H1 (cell line): Measurements from ENCODE around the gene AHDC1. TPM values are rescaled to one million over a fixed set of nuclear protein-coding genes. Genes with fewer than 3 reads are reported as not detected.
A peak's percentile ranks its signal among the peaks of the same experiment; 100 is the strongest.

Source experiments
- CTCF ChIA-PET: fragments of 300-600 bp; sonication (Branson Sonifier 250); formaldehyde crosslinking; loops from one replicate; lab custom pipeline; 2021; ENCODE audit not compliant: partially characterized antibody; lab: Charles Lee
- POLR2A ChIA-PET: fragments of 300-600 bp; sonication (Branson Sonifier 250); formaldehyde crosslinking; loops from one replicate; lab custom pipeline; 2021; ENCODE audit warnings: inconsistent platforms; ENCODE audit not compliant: partially characterized antibody; lab: Charles Lee
- DNase-seq, 2 experiments: peaks; one replicate each; pipeline versions ENCODE4 v3.0.0 to v3.0.0-alpha.2; 2010 to 2022; ENCODE audit warnings: low spot score in 2 of 2, low read depth in 1 of 2, mixed read lengths in 1 of 2
- FAIRE-seq: peaks from 2 replicates; lab custom pipeline; 2011; peaks lifted over from hg19 to GRCh38; lab: Jason Lieb, UNC
- H2AFZ ChIP-seq: 2 replicates; pipeline ENCODE4 v1.8.1; 2012; ENCODE audit warnings: low read length, inconsistent platforms
- H2AK5ac ChIP-seq: 2 replicates; pipeline ENCODE4 v1.6.1; 2013; ENCODE audit warnings: low read depth, low read length
- H2BK120ac ChIP-seq: replicated peaks from 2 replicates; pipeline ENCODE3; 2013; ENCODE audit warnings: low read depth, low read length, inconsistent platforms
- H2BK12ac ChIP-seq: 2 replicates; pipeline ENCODE4 v1.6.1; 2013; ENCODE audit warnings: low read depth, low read length
- H2BK15ac ChIP-seq: 2 replicates; pipeline ENCODE4 v1.6.1; 2013; ENCODE audit warnings: low read length
- H2BK20ac ChIP-seq: 2 replicates; pipeline ENCODE4 v1.6.1; 2013; ENCODE audit warnings: low read length
- H2BK5ac ChIP-seq: 2 replicates; pipeline ENCODE4 v1.6.1; 2013; ENCODE audit warnings: low read depth, low read length
- H3K14ac ChIP-seq: 2 replicates; pipeline ENCODE4 v1.6.1; 2013; ENCODE audit warnings: inconsistent platforms; ENCODE audit not compliant: insufficient read length
- H3K18ac ChIP-seq: 2 replicates; pipeline ENCODE4 v1.6.1; 2013; ENCODE audit warnings: low read length; ENCODE audit errors: extremely low read depth
- H3K23ac ChIP-seq: 2 replicates; pipeline ENCODE4 v1.6.1; 2013; ENCODE audit warnings: inconsistent platforms; ENCODE audit not compliant: insufficient read length
- H3K23me2 ChIP-seq: 2 replicates; pipeline ENCODE4 v1.6.1; 2013; ENCODE audit warnings: low read depth, low read length
- H3K27ac ChIP-seq: 2 replicates; pipeline ENCODE4 v1.6.1; 2011; ENCODE audit warnings: low read depth, low read length, inconsistent platforms
- H3K27me3 ChIP-seq, 4 experiments: replicated peaks in 1 of 4; 1 replicate in 1 of 4; 2 replicates in 3 of 4; pipeline versions ENCODE4 v1.6.1 to v1.8.1; 2011 to 2013; ENCODE audit warnings: low read length in 3 of 4, mild to moderate bottlenecking in 3 of 4, inconsistent platforms in 2 of 4, mixed read lengths in 2 of 4, moderate library complexity in 1 of 4; ENCODE audit not compliant: control insufficient read depth in 3 of 4, insufficient read depth in 3 of 4; ENCODE audit errors: extremely low read depth in 1 of 4
- H3K36me3 ChIP-seq, 4 experiments: 2 replicates each; pipeline versions ENCODE4 v1.6.1 to v1.8.1; 2011 to 2013; ENCODE audit warnings: mild to moderate bottlenecking in 4 of 4, low read length in 3 of 4, moderate library complexity in 2 of 4, control low read depth in 1 of 4, inconsistent platforms in 1 of 4; ENCODE audit not compliant: insufficient read depth in 4 of 4, control insufficient read depth in 2 of 4
- H3K4ac ChIP-seq: replicated peaks from 2 replicates; pipeline ENCODE3; 2013; ENCODE audit warnings: low read length, low read depth, mixed read lengths, inconsistent platforms; ENCODE audit not compliant: insufficient read length
- H3K4me1 ChIP-seq, 4 experiments: replicated peaks in 1 of 4; 1 replicate in 1 of 4; 2 replicates in 3 of 4; pipeline versions ENCODE4 v1.6.1 to v1.8.1; 2011 to 2013; ENCODE audit warnings: low read length in 3 of 4, inconsistent platforms in 2 of 4, mixed read lengths in 1 of 4; ENCODE audit not compliant: insufficient read depth in 4 of 4, control insufficient read depth in 3 of 4
- H3K4me2 ChIP-seq, 2 experiments: 2 replicates each; pipeline versions ENCODE4 v1.6.1 to v1.8.1; 2011 to 2013; ENCODE audit warnings: low read depth in 2 of 2, low read length in 2 of 2, control low read depth in 1 of 2, inconsistent platforms in 1 of 2, mild to moderate bottlenecking in 1 of 2; ENCODE audit not compliant: insufficient read depth in 1 of 2
- H3K4me3 ChIP-seq, 4 experiments: fragments of 200-600, 300-600 bp in 1 of 4; sonication (generic), shearing (Covaris generic), sonication (Bioruptor Twin) in 1 of 4; 2 replicates each; pipeline versions ENCODE4 v1.5.1 to v1.8.1; 2011 to 2016; ENCODE audit warnings: low read length in 4 of 4, low read depth in 3 of 4, control low read depth in 2 of 4, inconsistent platforms in 2 of 4, mild to moderate bottlenecking in 2 of 4, mixed read lengths in 1 of 4, moderate library complexity in 1 of 4; ENCODE audit not compliant: insufficient read depth in 2 of 4; ENCODE audit errors: extremely low read depth in 1 of 4
- H3K56ac ChIP-seq: replicated peaks from 2 replicates; pipeline ENCODE3; 2013; ENCODE audit warnings: low read depth, mild to moderate bottlenecking, mixed read lengths, low read length, inconsistent platforms; ENCODE audit not compliant: insufficient read length
- H3K79me1 ChIP-seq: 2 replicates; pipeline ENCODE4 v1.6.1; 2013; ENCODE audit warnings: low read depth, low read length, control low read depth
- H3K79me2 ChIP-seq, 2 experiments: 2 replicates each; pipeline versions ENCODE4 v1.6.1 to v1.8.1; 2012 to 2013; ENCODE audit warnings: low read length in 2 of 2, mild to moderate bottlenecking in 2 of 2, inconsistent platforms in 1 of 2; ENCODE audit not compliant: insufficient read depth in 2 of 2, control insufficient read depth in 1 of 2
- H3K9ac ChIP-seq, 4 experiments: replicated peaks in 1 of 4; 1 replicate in 1 of 4; 2 replicates in 3 of 4; pipeline versions ENCODE4 v1.6.1 to v1.8.1; 2011 to 2013; ENCODE audit warnings: low read depth in 3 of 4, low read length in 3 of 4, control low read depth in 2 of 4, mild to moderate bottlenecking in 2 of 4, moderate library complexity in 2 of 4, inconsistent platforms in 1 of 4; ENCODE audit errors: extremely low read depth in 1 of 4
- H3K9me3 ChIP-seq, 2 experiments: 2 replicates each; pipeline versions ENCODE4 v1.6.1 to v1.8.1; 2012 to 2013; ENCODE audit warnings: mild to moderate bottlenecking in 2 of 2, moderate library complexity in 2 of 2, control low read depth in 1 of 2, inconsistent platforms in 1 of 2, low read depth in 1 of 2, low read length in 1 of 2, mixed read lengths in 1 of 2; ENCODE audit not compliant: insufficient read depth in 2 of 2
- H4K20me1 ChIP-seq, 2 experiments: replicated peaks in 1 of 2; 2 replicates each; pipeline versions ENCODE3 to v1.8.1; 2011 to 2013; ENCODE audit warnings: inconsistent platforms in 2 of 2, low read length in 2 of 2, mild to moderate bottlenecking in 1 of 2; ENCODE audit not compliant: insufficient read depth in 2 of 2, control insufficient read depth in 1 of 2
- H4K5ac ChIP-seq: 2 replicates; pipeline ENCODE4 v1.6.1; 2013; ENCODE audit warnings: low read length, low read depth, mixed read lengths, inconsistent platforms; ENCODE audit not compliant: insufficient read length
- H4K8ac ChIP-seq: 2 replicates; pipeline ENCODE4 v1.8.0; 2013; ENCODE audit warnings: mild to moderate bottlenecking, moderate library complexity, low read length, inconsistent platforms; ENCODE audit not compliant: insufficient read depth; ENCODE audit errors: extremely low read depth
- H4K91ac ChIP-seq: replicated peaks from 2 replicates; pipeline ENCODE3; 2013; ENCODE audit warnings: low read length, mixed read lengths, inconsistent platforms; ENCODE audit not compliant: insufficient read length
- ASH2L ChIP-seq: fragments of 200-600, 300-600 bp; sonication (generic); IDR thresholded peaks from one replicate; pipeline ENCODE4 v1.7.1; 2017; ENCODE audit warnings: low read length
- SUZ12 ChIP-seq: fragments of 200-600 bp; sonication (generic); IDR thresholded peaks from 2 replicates; pipeline ENCODE4 v1.6.1; 2012; ENCODE audit warnings: mild to moderate bottlenecking, inconsistent platforms, low read length, moderate library complexity, mixed read lengths
- TEAD4 ChIP-seq: IDR thresholded peaks from 2 replicates; pipeline ENCODE4 v1.6.1; 2012; ENCODE audit warnings: low read depth, low read length, inconsistent platforms, mixed read lengths
- USF2 ChIP-seq: IDR thresholded peaks from 2 replicates; pipeline ENCODE4 v1.6.1; 2011; ENCODE audit warnings: low read length, improper control_type of control experiment
- WGBS, 2 experiments: shearing (Covaris generic) in 1 of 2; methylation state at CpG; one replicate each; pipeline versions ENCODE4 v1.1.6 to v1.1.7; 2013 to 2015; ENCODE audit warnings: low lambda C conversion rate in 2 of 2, mixed read lengths in 2 of 2, inconsistent platforms in 1 of 2, low coverage in 1 of 2, missing lambda C conversion rate in 1 of 2; ENCODE audit not compliant: insufficient replicate concordance in 2 of 2, insufficient coverage in 1 of 2, insufficient read length in 1 of 2; ENCODE audit errors: extremely low coverage in 1 of 2, missing lambda C conversion rate in 1 of 2; 5-methylcytosine and 5-hydroxymethylcytosine counted together
- polyA plus RNA-seq, 7 experiments: library from polyadenylated mRNA; depleted of rRNA in 3 of 7; stranded (reverse) in 5 of 7; unstranded in 2 of 7; fragments of >200 nt in 5 of 7; fragments of 200-250 nt in 2 of 7; gene quantifications; 1 replicate in 5 of 7; 2 replicates in 1 of 7; 4 replicates in 1 of 7; pipeline versions ENCODE4 v1.2.1 to v1.2.3, GENCODE V29; 2011 to 2013; ENCODE audit warnings: missing spikeins in 2 of 7, mixed read lengths in 2 of 7
- total RNA-seq: library from RNA; stranded (reverse); fragmentation: NEBNext Ultra II Directional; extraction: Animal tissue kit (Norgen Biotek cat#: 25700); gene quantifications from 2 replicates; pipeline ENCODE4 v1.2.1, GENCODE V29; 2021

AHDC1 gene
- total and polyA plus RNA-seq, 2 of the 8 experiments (the other 6 are each of a cell fraction or from before 2014, with no cell fraction given) = 4.4 to 35.1 TPM

- FAIRE-seq (no peak), DNase-seq (no peak)
- H2BK120ac ChIP-seq = peak overlapping the region; percentile 70
- H3K9ac ChIP-seq = peak overlapping the region in 1 of 4 experiments; percentile 8; a peak in 2 of 7 replicates
- peak overlapping the region; percentile 84 for H3K27ac ChIP-seq
- no peak overlapping the region for H3K56ac ChIP-seq
- peaks cover 54 to 81% (median 66%) of the 10 kb centered on the region in 4 experiments for H3K4me1 ChIP-seq
- CTCF ChIA-PET = interaction anchor here (1.3 to 56.1 kb wide), 10 partner anchors 11 to 184 kb away, joined by 3 to 1807 read pairs (median 22); partner anchors contain the start of gene AHDC1
- 18% methylated on average over 11 of the region's 18 CpGs; no CpG with 5 or more reads in 1 of the 2 experiments for WGBS, 2 experiments
- peaks cover 0 to 44% of the 10 kb centered on the region in 2 experiments; a peak in 2 of 4 replicates for H3K79me2 ChIP-seq
- H3K4ac ChIP-seq = peak overlapping the region; percentile 32
- TF ChIP-seq TEAD4 = peak; percentile 68
- no peak for TF ChIP-seq SUZ12
- no peak for TF ChIP-seq ASH2L
- no peak for TF ChIP-seq USF2
- POLR2A ChIA-PET = interaction anchor here (0.5 to 25.0 kb wide), 19 partner anchors 4 to 206 kb away, joined by 3 to 355 read pairs (median 4); partner anchors contain the start of genes AHDC1 and MAP3K6
- H2BK15ac ChIP-seq = 0 out of 2 replicates have a peak overlapping the region, but pooled peaks have one; percentile 18
- peak overlapping the region; percentile 63 to 64 for H3K4me2 ChIP-seq
- H3K79me1 ChIP-seq = peaks cover 11% of the 10 kb centered on the region
- no peak overlapping the region for H3K14ac ChIP-seq
- H2AK5ac ChIP-seq = peak overlapping the region; percentile 32; the same call in 1 of the 2 replicates
- H2BK12ac ChIP-seq = peak overlapping the region; percentile 75
- H2AFZ ChIP-seq = no peak overlapping the region
- no peaks in the 10 kb centered on the region for H3K27me3 ChIP-seq
- no peaks in the 10 kb centered on the region for H3K36me3 ChIP-seq
- no peak overlapping the region; the same call in none of the 2 replicates for H4K8ac ChIP-seq
- H2BK5ac ChIP-seq = peak overlapping the region; percentile 91; the same call in 1 of the 2 replicates
- H3K23me2 ChIP-seq = peaks cover 6% of the 10 kb centered on the region; the same call in 1 of the 2 replicates
- no peaks in the 10 kb centered on the region for H3K9me3 ChIP-seq
- H2BK20ac ChIP-seq = peak overlapping the region; percentile 66; the same call in 1 of the 2 replicates
- no peak overlapping the region for H3K23ac ChIP-seq
- peak overlapping the region; percentile 84 for H3K18ac ChIP-seq
- peak overlapping the region; percentile 87 for H4K91ac ChIP-seq
- H3K4me3 ChIP-seq = peak overlapping the region in 3 of 4 experiments; percentile 20 to 49 (median 26); a peak in 6 of 8 replicates
- H4K20me1 ChIP-seq = peaks cover 8 to 22% of the 10 kb centered on the region in 2 experiments
- H4K5ac ChIP-seq = peak overlapping the region; percentile 57
These were observed 32.4 kb downstream of the AHDC1 start for GRCh38 chr1:27571439-27572018.
